GM23338 (cell line): ENCODE data around the gene CRISPLD2.

ENCODE experiments used
- CREB1 ChIP-seq: fragments of 250-450 bp; sonication (Bioruptor Pico); IDR thresholded peaks from 2 replicates; pipeline ENCODE4 v1.5.0; 2020; ENCODE audit warnings: low read depth, mild to moderate bottlenecking, moderate library complexity
- EZH2 ChIP-seq: fragments of 200-600 bp; sonication (generic); IDR thresholded peaks from one replicate; pipeline ENCODE4 v1.8.0; 2017; ENCODE audit warnings: antibody characterized with exemption, mild to moderate bottlenecking, low read depth; ENCODE audit not compliant: unreplicated experiment
- EZH2phosphoT487 ChIP-seq: fragments of 200-600 bp; sonication (generic); IDR thresholded peaks from one replicate; pipeline ENCODE4 v1.8.1; 2018; ENCODE audit warnings: antibody characterized with exemption; ENCODE audit not compliant: unreplicated experiment
- JUNB ChIP-seq: IDR thresholded peaks from one replicate; pipeline ENCODE4 v1.6.1; 2016; ENCODE audit warnings: antibody characterized with exemption; ENCODE audit not compliant: unreplicated experiment
- NANOG ChIP-seq: IDR thresholded peaks from 2 replicates; pipeline ENCODE4 v1.6.1; 2016; ENCODE audit warnings: antibody characterized with exemption, borderline replicate concordance
- POLR2AphosphoS5 ChIP-seq: IDR thresholded peaks from 2 replicates; pipeline ENCODE4 v1.6.1; 2016; ENCODE audit warnings: antibody characterized with exemption, low read depth
- STAT1 ChIP-seq: IDR thresholded peaks from one replicate; pipeline ENCODE4 v1.6.1; 2016; ENCODE audit warnings: antibody characterized with exemption; ENCODE audit not compliant: unreplicated experiment
- ZNF114 ChIP-seq: fragments of 250-450 bp; sonication (Bioruptor Pico); IDR thresholded peaks from 2 replicates; pipeline ENCODE4 v1.5.0; 2020; ENCODE audit warnings: mild to moderate bottlenecking, moderate library complexity
- ZNF331 ChIP-seq: fragments of 250-450 bp; sonication (Bioruptor Pico); IDR thresholded peaks from 2 replicates; pipeline ENCODE4 v1.5.0; 2020; ENCODE audit warnings: low read depth, mild to moderate bottlenecking, moderate library complexity
- TF ChIP-seq, protein P1 (sequence below), 2 experiments: fragments of 200-600 bp in 1 of 2; sonication (generic) in 1 of 2; conservative IDR thresholded peaks; 2 replicates each; pipeline versions ENCODE4 v1.5.1 to v1.6.1; 2016 to 2017; ENCODE audit warnings: antibody characterized with exemption in 2 of 2, low read depth in 2 of 2, mild to moderate bottlenecking in 2 of 2, moderate library complexity in 1 of 2
- TF ChIP-seq, protein P2 (sequence below): IDR thresholded peaks from one replicate; pipeline ENCODE4 v1.6.1; 2018; ENCODE audit warnings: antibody characterized with exemption; ENCODE audit not compliant: unreplicated experiment
- TF ChIP-seq, protein P3 (sequence below): fragments of 250-450 bp; sonication (Bioruptor Pico); IDR thresholded peaks from 2 replicates; pipeline ENCODE4 v1.5.0; 2020; ENCODE audit warnings: mild to moderate bottlenecking, moderate library complexity

DNA sequence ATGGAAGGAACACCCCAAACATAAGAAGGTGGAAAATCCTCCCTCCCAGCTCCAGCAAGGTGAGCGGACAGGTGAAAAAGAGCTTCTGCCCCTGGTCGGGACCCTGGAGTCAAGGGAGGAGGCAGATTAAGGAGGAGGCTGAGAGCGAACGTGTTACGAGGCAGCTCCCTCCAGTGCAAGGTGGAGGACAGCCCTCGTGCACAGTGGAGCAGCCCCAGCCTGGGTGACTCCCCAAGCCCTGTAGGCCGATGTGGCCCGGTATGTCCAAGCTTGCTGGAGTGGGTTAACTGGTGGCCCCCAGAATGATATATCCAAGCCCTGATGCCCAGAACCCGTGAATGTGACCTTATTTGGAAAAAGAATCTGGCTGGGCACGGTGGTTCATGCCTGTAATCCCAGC, 15.5 kb upstream of the CRISPLD2 start:
- TF ChIP-seq, protein P1, sequence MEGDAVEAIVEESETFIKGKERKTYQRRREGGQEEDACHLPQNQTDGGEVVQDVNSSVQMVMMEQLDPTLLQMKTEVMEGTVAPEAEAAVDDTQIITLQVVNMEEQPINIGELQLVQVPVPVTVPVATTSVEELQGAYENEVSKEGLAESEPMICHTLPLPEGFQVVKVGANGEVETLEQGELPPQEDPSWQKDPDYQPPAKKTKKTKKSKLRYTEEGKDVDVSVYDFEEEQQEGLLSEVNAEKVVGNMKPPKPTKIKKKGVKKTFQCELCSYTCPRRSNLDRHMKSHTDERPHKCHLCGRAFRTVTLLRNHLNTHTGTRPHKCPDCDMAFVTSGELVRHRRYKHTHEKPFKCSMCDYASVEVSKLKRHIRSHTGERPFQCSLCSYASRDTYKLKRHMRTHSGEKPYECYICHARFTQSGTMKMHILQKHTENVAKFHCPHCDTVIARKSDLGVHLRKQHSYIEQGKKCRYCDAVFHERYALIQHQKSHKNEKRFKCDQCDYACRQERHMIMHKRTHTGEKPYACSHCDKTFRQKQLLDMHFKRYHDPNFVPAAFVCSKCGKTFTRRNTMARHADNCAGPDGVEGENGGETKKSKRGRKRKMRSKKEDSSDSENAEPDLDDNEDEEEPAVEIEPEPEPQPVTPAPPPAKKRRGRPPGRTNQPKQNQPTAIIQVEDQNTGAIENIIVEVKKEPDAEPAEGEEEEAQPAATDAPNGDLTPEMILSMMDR (conservative IDR thresholded peaks at IDR 0.05; ENCODE audit: low read depth in 2 of 2): no peak
- TF ChIP-seq, protein P2, sequence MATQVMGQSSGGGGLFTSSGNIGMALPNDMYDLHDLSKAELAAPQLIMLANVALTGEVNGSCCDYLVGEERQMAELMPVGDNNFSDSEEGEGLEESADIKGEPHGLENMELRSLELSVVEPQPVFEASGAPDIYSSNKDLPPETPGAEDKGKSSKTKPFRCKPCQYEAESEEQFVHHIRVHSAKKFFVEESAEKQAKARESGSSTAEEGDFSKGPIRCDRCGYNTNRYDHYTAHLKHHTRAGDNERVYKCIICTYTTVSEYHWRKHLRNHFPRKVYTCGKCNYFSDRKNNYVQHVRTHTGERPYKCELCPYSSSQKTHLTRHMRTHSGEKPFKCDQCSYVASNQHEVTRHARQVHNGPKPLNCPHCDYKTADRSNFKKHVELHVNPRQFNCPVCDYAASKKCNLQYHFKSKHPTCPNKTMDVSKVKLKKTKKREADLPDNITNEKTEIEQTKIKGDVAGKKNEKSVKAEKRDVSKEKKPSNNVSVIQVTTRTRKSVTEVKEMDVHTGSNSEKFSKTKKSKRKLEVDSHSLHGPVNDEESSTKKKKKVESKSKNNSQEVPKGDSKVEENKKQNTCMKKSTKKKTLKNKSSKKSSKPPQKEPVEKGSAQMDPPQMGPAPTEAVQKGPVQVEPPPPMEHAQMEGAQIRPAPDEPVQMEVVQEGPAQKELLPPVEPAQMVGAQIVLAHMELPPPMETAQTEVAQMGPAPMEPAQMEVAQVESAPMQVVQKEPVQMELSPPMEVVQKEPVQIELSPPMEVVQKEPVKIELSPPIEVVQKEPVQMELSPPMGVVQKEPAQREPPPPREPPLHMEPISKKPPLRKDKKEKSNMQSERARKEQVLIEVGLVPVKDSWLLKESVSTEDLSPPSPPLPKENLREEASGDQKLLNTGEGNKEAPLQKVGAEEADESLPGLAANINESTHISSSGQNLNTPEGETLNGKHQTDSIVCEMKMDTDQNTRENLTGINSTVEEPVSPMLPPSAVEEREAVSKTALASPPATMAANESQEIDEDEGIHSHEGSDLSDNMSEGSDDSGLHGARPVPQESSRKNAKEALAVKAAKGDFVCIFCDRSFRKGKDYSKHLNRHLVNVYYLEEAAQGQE: no peak
- TF ChIP-seq EZH2: no peak
- no peak for TF ChIP-seq POLR2AphosphoS5
- TF ChIP-seq EZH2phosphoT487: no peak
- no peak for TF ChIP-seq JUNB
- no peak for TF ChIP-seq STAT1
- TF ChIP-seq CREB1: no peak
- TF ChIP-seq, protein P3, sequence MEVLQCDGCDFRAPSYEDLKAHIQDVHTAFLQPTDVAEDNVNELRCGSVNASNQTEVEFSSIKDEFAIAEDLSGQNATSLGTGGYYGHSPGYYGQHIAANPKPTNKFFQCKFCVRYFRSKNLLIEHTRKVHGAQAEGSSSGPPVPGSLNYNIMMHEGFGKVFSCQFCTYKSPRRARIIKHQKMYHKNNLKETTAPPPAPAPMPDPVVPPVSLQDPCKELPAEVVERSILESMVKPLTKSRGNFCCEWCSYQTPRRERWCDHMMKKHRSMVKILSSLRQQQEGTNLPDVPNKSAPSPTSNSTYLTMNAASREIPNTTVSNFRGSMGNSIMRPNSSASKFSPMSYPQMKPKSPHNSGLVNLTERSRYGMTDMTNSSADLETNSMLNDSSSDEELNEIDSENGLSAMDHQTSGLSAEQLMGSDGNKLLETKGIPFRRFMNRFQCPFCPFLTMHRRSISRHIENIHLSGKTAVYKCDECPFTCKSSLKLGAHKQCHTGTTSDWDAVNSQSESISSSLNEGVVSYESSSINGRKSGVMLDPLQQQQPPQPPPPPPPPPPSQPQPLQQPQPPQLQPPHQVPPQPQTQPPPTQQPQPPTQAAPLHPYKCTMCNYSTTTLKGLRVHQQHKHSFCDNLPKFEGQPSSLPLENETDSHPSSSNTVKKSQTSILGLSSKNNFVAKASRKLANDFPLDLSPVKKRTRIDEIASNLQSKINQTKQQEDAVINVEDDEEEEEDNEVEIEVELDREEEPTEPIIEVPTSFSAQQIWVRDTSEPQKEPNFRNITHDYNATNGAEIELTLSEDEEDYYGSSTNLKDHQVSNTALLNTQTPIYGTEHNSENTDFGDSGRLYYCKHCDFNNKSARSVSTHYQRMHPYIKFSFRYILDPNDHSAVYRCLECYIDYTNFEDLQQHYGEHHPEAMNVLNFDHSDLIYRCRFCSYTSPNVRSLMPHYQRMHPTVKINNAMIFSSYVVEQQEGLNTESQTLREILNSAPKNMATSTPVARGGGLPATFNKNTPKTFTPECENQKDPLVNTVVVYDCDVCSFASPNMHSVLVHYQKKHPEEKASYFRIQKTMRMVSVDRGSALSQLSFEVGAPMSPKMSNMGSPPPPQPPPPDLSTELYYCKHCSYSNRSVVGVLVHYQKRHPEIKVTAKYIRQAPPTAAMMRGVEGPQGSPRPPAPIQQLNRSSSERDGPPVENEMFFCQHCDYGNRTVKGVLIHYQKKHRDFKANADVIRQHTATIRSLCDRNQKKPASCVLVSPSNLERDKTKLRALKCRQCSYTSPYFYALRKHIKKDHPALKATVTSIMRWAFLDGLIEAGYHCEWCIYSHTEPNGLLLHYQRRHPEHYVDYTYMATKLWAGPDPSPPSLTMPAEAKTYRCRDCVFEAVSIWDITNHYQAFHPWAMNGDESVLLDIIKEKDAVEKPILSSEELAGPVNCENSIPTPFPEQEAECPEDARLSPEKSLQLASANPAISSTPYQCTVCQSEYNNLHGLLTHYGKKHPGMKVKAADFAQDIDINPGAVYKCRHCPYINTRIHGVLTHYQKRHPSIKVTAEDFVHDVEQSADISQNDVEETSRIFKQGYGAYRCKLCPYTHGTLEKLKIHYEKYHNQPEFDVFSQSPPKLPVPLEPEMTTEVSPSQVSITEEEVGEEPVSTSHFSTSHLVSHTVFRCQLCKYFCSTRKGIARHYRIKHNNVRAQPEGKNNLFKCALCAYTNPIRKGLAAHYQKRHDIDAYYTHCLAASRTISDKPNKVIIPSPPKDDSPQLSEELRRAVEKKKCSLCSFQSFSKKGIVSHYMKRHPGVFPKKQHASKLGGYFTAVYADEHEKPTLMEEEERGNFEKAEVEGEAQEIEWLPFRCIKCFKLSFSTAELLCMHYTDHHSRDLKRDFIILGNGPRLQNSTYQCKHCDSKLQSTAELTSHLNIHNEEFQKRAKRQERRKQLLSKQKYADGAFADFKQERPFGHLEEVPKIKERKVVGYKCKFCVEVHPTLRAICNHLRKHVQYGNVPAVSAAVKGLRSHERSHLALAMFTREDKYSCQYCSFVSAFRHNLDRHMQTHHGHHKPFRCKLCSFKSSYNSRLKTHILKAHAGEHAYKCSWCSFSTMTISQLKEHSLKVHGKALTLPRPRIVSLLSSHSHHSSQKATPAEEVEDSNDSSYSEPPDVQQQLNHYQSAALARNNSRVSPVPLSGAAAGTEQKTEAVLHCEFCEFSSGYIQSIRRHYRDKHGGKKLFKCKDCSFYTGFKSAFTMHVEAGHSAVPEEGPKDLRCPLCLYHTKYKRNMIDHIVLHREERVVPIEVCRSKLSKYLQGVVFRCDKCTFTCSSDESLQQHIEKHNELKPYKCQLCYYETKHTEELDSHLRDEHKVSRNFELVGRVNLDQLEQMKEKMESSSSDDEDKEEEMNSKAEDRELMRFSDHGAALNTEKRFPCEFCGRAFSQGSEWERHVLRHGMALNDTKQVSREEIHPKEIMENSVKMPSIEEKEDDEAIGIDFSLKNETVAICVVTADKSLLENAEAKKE (CRISPR knock-in tag): no peak
- TF ChIP-seq ZNF114 (CRISPR knock-in tag): no peak
- TF ChIP-seq NANOG: no peak
- no peak for TF ChIP-seq ZNF331
